HEK293 (cell line): ENCODE data around the gene MMP24.
A peak's percentile ranks its signal among the peaks of the same experiment; 100 is the strongest.

Experiments
- CTCF ChIA-PET: fragments of 350-600 bp; formaldehyde crosslinking; extraction: SDS; loops from one replicate; lab custom pipeline; 2021; ENCODE audit warnings: antibody characterized with exemption; lab: Yijun Ruan, JAX
- POLR2A ChIA-PET: fragments of 300-600 bp; formaldehyde crosslinking; extraction: SDS; loops from one replicate; lab custom pipeline; 2020; ENCODE audit warnings: antibody characterized with exemption, inconsistent platforms; lab: Yijun Ruan, JAX
- H3K27ac ChIP-seq: fragments of 200-500 bp; sonication (Bioruptor generic); 2 replicates; pipeline ENCODE4 v1.5.1; 2014; ENCODE audit warnings: low read depth, low read length, control low read depth, inconsistent platforms; ENCODE audit errors: extremely low read depth
- H3K36me3 ChIP-seq, 2 experiments: fragments of 200-500 bp in 1 of 2; sonication (Bioruptor generic) in 1 of 2; 1 replicate in 1 of 2; 2 replicates in 1 of 2; pipeline ENCODE4 v1.5.1; 2014 to 2017; ENCODE audit warnings: inconsistent platforms in 2 of 2, low read length in 2 of 2; ENCODE audit not compliant: control insufficient read depth in 2 of 2, insufficient read depth in 1 of 2
- H3K4me1 ChIP-seq: fragments of 200-500 bp; sonication (Bioruptor generic); 2 replicates; pipeline ENCODE4 v1.5.1; 2014; ENCODE audit warnings: mild to moderate bottlenecking, low read length, inconsistent platforms; ENCODE audit not compliant: control insufficient read depth, insufficient read depth
- H3K4me3 ChIP-seq: 2 replicates; pipeline ENCODE4 v1.5.1; 2011; ENCODE audit warnings: low read depth, mild to moderate bottlenecking, control low read depth, low read length, moderate library complexity
- H3K9me3 ChIP-seq: fragments of 200-500 bp; sonication (Bioruptor generic); 2 replicates; pipeline ENCODE4 v1.5.1; 2014; ENCODE audit warnings: low read depth, low read length, inconsistent platforms; ENCODE audit not compliant: control insufficient read depth, insufficient read depth
- HOXD13 ChIP-seq: sonication (generic); formaldehyde crosslinking; IDR thresholded peaks from 2 replicates; pipeline ENCODE4 v1.8.0; 2022; ENCODE audit warnings: missing genetic modification reagents, borderline replicate concordance
- IKZF3 ChIP-seq: fragments of 450-650 bp; IDR thresholded peaks from 2 replicates; pipeline ENCODE4 v1.5.0; 2018; ENCODE audit warnings: missing biosample characterization, mild to moderate bottlenecking, missing genetic modification characterization, moderate library complexity
- KLF9 ChIP-seq: fragments of 450-650 bp; formaldehyde crosslinking; IDR thresholded peaks from 2 replicates; pipeline ENCODE4 v1.5.1; 2016; ENCODE audit warnings: missing biosample characterization, missing genetic modification characterization, low read depth
- OVOL3 ChIP-seq: fragments of 450-650 bp; formaldehyde crosslinking; IDR thresholded peaks from 2 replicates; pipeline ENCODE4 v1.5.1; 2016; ENCODE audit warnings: missing biosample characterization, missing genetic modification characterization
- PRDM1 ChIP-seq: fragments of 450-650 bp; formaldehyde crosslinking; IDR thresholded peaks from 2 replicates; pipeline ENCODE4; 2016; ENCODE audit warnings: missing biosample characterization, missing genetic modification characterization
- SP3 ChIP-seq: fragments of 450-650 bp; formaldehyde crosslinking; IDR thresholded peaks from 2 replicates; pipeline ENCODE4 v1.5.1; 2016; ENCODE audit warnings: missing biosample characterization, missing genetic modification characterization
- ZFP69B ChIP-seq: fragments of 450-650 bp; formaldehyde crosslinking; IDR thresholded peaks from 2 replicates; pipeline ENCODE4 v1.5.1; 2016; ENCODE audit warnings: missing biosample characterization, missing genetic modification characterization
- ZNF169 ChIP-seq: fragments of 450-650 bp; formaldehyde crosslinking; IDR thresholded peaks from 2 replicates; pipeline ENCODE4 v1.5.1; 2016; ENCODE audit warnings: missing biosample characterization, missing genetic modification characterization
- ZNF175 ChIP-seq: fragments of 450-650 bp; formaldehyde crosslinking; IDR thresholded peaks from 2 replicates; pipeline ENCODE4 v1.5.1; 2016; ENCODE audit warnings: missing biosample characterization, missing genetic modification characterization
- ZNF221 ChIP-seq: fragments of 450-650 bp; formaldehyde crosslinking; IDR thresholded peaks from 2 replicates; pipeline ENCODE4 v1.5.1; 2017; ENCODE audit warnings: missing biosample characterization, missing genetic modification characterization, borderline replicate concordance
- ZNF248 ChIP-seq: fragments of 450-650 bp; formaldehyde crosslinking; IDR thresholded peaks from 2 replicates; pipeline ENCODE4 v1.5.1; 2017; ENCODE audit warnings: missing biosample characterization, missing genetic modification characterization
- ZNF37A ChIP-seq: fragments of 450-650 bp; IDR thresholded peaks from 2 replicates; pipeline ENCODE4 v1.5.1; 2018; ENCODE audit warnings: missing biosample characterization, missing genetic modification characterization
- ZNF416 ChIP-seq: fragments of 450-650 bp; formaldehyde crosslinking; IDR thresholded peaks from 2 replicates; pipeline ENCODE4 v1.5.1; 2016; ENCODE audit warnings: missing biosample characterization, missing genetic modification characterization
- ZNF521 ChIP-seq: fragments of 450-650 bp; formaldehyde crosslinking; IDR thresholded peaks from 2 replicates; pipeline ENCODE4 v1.5.1; 2017; ENCODE audit warnings: missing biosample characterization, mild to moderate bottlenecking, missing genetic modification characterization
- ZNF585B ChIP-seq: fragments of 450-650 bp; formaldehyde crosslinking; IDR thresholded peaks from 2 replicates; pipeline ENCODE4 v1.5.1; 2016; ENCODE audit warnings: missing biosample characterization, missing genetic modification characterization
- ZNF621 ChIP-seq: fragments of 450-650 bp; formaldehyde crosslinking; IDR thresholded peaks from 2 replicates; pipeline ENCODE4 v1.5.1; 2017; ENCODE audit warnings: missing biosample characterization, missing genetic modification characterization
- ZNF654 ChIP-seq: fragments of 450-650 bp; formaldehyde crosslinking; IDR thresholded peaks from 2 replicates; pipeline ENCODE4 v1.5.1; 2016; ENCODE audit warnings: low read depth, missing biosample characterization, missing genetic modification characterization
- ZNF670 ChIP-seq: fragments of 450-650 bp; formaldehyde crosslinking; IDR thresholded peaks from 2 replicates; pipeline ENCODE4 v1.5.1; 2016; ENCODE audit warnings: missing biosample characterization, missing genetic modification characterization, low read depth
- ZNF76 ChIP-seq: fragments of 450-650 bp; formaldehyde crosslinking; IDR thresholded peaks from 2 replicates; pipeline ENCODE4; 2016; ENCODE audit warnings: low read depth, missing biosample characterization, missing genetic modification characterization, borderline replicate concordance
- ZNF830 ChIP-seq: fragments of 450-650 bp; IDR thresholded peaks from 2 replicates; pipeline ENCODE4 v1.5.0; 2018; ENCODE audit warnings: missing biosample characterization, missing genetic modification characterization, low read depth, mild to moderate bottlenecking, moderate library complexity
- ZSCAN16 ChIP-seq: fragments of 450-650 bp; formaldehyde crosslinking; IDR thresholded peaks from 2 replicates; pipeline ENCODE4 v1.5.1; 2016; ENCODE audit warnings: missing biosample characterization, missing genetic modification characterization
- ZXDB ChIP-seq: fragments of 450-650 bp; formaldehyde crosslinking; IDR thresholded peaks from 2 replicates; pipeline ENCODE4 v1.5.1; 2016; ENCODE audit warnings: missing biosample characterization, missing genetic modification characterization
- TF ChIP-seq, protein P1 (sequence below): fragments of 450-650 bp; IDR thresholded peaks from 2 replicates; pipeline ENCODE4 v1.5.1; 2018; ENCODE audit warnings: missing biosample characterization, missing genetic modification characterization
- TF ChIP-seq, protein P2 (sequence below): fragments of 450-650 bp; formaldehyde crosslinking; IDR thresholded peaks from 2 replicates; pipeline ENCODE4 v1.5.1; 2016; ENCODE audit warnings: missing biosample characterization, missing genetic modification characterization
- TF ChIP-seq, protein P3 (sequence below): fragments of 450-650 bp; formaldehyde crosslinking; IDR thresholded peaks from 2 replicates; pipeline ENCODE4 v1.5.1; 2017; ENCODE audit warnings: missing biosample characterization, mild to moderate bottlenecking, missing genetic modification characterization, moderate library complexity
- TF ChIP-seq, protein P4 (sequence below): fragments of 450-650 bp; IDR thresholded peaks from 2 replicates; pipeline ENCODE4 v1.5.1; 2018; ENCODE audit warnings: missing biosample characterization, mild to moderate bottlenecking, missing genetic modification characterization
- TF ChIP-seq, protein P5 (sequence below): fragments of 450-650 bp; formaldehyde crosslinking; IDR thresholded peaks from 2 replicates; pipeline ENCODE4 v1.5.1; 2016; ENCODE audit warnings: missing biosample characterization, missing genetic modification characterization

Gene MMP24

DNA sequence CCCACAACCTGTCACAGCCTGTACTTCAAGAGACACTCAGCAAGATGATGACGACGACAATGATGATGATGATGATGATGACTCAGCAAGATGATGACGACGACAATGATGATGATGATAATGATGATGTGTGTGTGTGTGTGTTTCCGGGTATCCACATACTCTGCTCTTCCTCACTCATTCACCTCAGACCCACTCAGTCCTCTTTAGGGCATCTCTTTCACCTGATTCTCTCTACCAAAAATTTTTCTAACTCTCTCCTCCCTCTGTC is 59.3 kb downstream of the MMP24 start (continued):
- TF ChIP-seq, protein P1, sequence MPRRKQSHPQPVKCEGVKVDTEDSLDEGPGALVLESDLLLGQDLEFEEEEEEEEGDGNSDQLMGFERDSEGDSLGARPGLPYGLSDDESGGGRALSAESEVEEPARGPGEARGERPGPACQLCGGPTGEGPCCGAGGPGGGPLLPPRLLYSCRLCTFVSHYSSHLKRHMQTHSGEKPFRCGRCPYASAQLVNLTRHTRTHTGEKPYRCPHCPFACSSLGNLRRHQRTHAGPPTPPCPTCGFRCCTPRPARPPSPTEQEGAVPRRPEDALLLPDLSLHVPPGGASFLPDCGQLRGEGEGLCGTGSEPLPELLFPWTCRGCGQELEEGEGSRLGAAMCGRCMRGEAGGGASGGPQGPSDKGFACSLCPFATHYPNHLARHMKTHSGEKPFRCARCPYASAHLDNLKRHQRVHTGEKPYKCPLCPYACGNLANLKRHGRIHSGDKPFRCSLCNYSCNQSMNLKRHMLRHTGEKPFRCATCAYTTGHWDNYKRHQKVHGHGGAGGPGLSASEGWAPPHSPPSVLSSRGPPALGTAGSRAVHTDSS (tag by site-specific recombination) = peak; percentile 95
- TF ChIP-seq, protein P2, sequence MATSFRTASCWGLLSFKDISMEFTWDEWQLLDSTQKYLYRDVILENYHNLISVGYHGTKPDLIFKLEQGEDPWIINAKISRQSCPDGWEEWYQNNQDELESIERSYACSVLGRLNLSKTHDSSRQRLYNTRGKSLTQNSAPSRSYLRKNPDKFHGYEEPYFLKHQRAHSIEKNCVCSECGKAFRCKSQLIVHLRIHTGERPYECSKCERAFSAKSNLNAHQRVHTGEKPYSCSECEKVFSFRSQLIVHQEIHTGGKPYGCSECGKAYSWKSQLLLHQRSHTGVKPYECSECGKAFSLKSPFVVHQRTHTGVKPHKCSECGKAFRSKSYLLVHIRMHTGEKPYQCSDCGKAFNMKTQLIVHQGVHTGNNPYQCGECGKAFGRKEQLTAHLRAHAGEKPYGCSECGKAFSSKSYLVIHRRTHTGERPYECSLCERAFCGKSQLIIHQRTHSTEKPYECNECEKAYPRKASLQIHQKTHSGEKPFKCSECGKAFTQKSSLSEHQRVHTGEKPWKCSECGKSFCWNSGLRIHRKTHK (tag by site-specific recombination) = 0 out of 2 replicates have a peak, but pooled peaks have one; percentile 10
- 0 out of 2 replicates have a peak, but pooled peaks have one; percentile 29 for TF ChIP-seq ZNF76 (tag by site-specific recombination)
- 0 out of 2 replicates have a peak, but pooled peaks have one; percentile 8 for TF ChIP-seq PRDM1 (tag by site-specific recombination)
- TF ChIP-seq ZNF621 (tag by site-specific recombination) = peak; percentile 77; the same call in 1 of the 2 replicates

DNA sequence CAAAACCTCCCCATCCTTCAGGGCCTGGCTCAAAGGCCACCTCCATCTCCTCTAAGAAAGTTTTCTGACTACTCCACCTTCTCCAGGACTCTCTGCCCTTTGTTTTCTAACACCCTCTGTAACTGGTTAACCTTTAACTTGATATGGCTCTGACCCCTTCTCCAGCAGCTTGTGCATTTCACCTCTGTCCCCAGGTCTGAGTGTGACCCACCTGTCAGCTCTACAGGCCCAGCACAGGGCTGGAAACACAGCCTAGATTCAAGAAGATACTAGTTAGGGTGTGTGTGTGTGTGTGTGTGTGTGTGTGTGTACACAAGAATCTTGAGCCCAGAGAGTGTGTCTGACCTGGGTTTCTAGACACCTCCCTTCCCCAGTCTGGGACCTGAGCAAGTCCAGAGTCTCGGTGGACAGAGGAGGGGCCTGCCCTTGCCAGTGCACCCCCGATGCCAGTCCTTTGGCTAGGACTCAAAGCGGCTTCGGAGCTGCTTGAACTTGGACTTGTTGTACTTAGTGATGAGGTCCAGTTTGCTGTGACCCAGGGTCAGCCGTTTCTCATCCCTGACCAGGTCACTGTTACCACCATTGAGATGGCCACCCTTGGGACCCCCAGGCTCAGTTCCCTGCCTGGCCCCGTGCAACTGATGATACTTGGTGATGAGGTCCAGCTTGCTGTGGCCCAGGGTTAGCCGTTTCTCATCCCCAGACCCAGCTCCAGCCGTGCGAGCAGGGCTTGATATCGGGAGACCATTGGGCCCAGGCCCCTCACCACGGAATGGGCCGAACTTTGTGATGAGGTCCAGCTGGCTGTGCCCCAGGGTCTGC is 59.8 kb downstream of the MMP24 start:
- Histone ChIP-seq H3K36me3 (peaks cover 9 to 20% of the 10 kb centered on the region in 2 experiments; a peak in 2 of 3 replicates), H3K4me1 (no peaks in the 10 kb centered on the region), H3K27ac (no peak overlapping the region), H3K9me3 (no peaks in the 10 kb centered on the region), H3K4me3 (no peak overlapping the region)
- ChIA-PET CTCF (interaction anchor here (1.1 kb wide), 1 partner anchor 17 kb away, joined by 3 read pairs; no protein-coding TSS in a partner anchor), POLR2A (no interaction called here)
- TF ChIP-seq ZNF37A (tag by site-specific recombination) (no peak), PRDM1 (tag by site-specific recombination) (0 out of 2 replicates have a peak, but pooled peaks have one; percentile 2), HOXD13 (CRISPR knock-in tag) (no peak), ZNF175 (tag by site-specific recombination) (no peak), ZNF621 (tag by site-specific recombination) (no peak), ZNF830 (tag by site-specific recombination) (no peak), SP3 (no peak), ZSCAN16 (no peak), ZNF654 (tag by site-specific recombination) (no peak), ZFP69B (tag by site-specific recombination) (0 out of 2 replicates have a peak, but pooled peaks have one; percentile 1), KLF9 (tag by site-specific recombination) (no peak), ZNF585B (no peak), ZNF221 (tag by site-specific recombination) (no peak), ZNF248 (tag by site-specific recombination) (no peak)
- TF ChIP-seq, protein P3, sequence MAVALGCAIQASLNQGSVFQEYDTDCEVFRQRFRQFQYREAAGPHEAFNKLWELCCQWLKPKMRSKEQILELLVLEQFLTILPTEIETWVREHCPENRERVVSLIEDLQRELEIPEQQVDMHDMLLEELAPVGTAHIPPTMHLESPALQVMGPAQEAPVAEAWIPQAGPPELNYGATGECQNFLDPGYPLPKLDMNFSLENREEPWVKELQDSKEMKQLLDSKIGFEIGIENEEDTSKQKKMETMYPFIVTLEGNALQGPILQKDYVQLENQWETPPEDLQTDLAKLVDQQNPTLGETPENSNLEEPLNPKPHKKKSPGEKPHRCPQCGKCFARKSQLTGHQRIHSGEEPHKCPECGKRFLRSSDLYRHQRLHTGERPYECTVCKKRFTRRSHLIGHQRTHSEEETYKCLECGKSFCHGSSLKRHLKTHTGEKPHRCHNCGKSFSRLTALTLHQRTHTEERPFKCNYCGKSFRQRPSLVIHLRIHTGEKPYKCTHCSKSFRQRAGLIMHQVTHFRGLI = no peak

DNA sequence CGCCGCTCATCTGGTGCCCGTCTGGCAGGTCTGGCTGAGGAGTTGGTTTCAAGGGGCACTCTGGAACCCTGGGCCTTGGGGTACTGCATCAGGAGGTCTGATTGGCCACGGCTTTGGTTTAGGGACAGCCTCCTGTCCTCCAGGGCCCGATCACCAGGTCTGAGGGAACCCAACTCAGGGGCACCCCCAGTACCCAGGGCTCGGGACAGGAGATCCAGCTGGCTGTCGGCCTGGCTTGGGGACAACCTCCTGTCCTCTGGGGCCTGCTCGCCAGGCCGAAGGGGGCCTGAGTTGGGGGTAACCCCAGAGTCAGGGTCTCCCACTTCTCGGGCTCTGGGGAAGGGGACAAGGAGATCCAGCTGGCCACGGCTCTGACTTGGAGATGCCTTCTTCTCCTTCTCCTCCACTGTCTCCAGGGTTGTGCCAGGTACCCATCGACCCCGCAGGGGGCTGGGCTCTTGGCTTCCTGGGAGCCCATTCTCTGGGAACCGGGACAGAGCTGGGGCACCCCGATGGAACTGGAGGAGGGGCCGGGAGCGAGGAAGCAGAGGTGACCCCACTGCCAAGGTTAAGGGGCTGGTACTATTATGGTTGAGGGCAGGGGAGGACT is 60.5 kb downstream of the MMP24 start:
- Histone ChIP-seq H3K36me3 (peaks cover 8 to 13% of the 10 kb centered on the region in 2 experiments; a peak in 2 of 3 replicates), H3K27ac (no peak overlapping the region), H3K9me3 (no peaks in the 10 kb centered on the region), H3K4me1 (no peaks in the 10 kb centered on the region), H3K4me3 (no peak overlapping the region)
- CTCF ChIA-PET = interaction anchor here (1.1 kb wide), 1 partner anchor 16 kb away, joined by 3 read pairs; no protein-coding TSS in a partner anchor
- POLR2A ChIA-PET = no interaction called here
- TF ChIP-seq OVOL3 (tag by site-specific recombination) (no peak), ZXDB (tag by site-specific recombination) (no peak), ZNF221 (tag by site-specific recombination) (no peak), ZNF416 (tag by site-specific recombination) (no peak), ZNF169 (tag by site-specific recombination) (no peak), IKZF3 (no peak), ZNF521 (no peak), ZNF670 (no peak)
- TF ChIP-seq, protein P4, sequence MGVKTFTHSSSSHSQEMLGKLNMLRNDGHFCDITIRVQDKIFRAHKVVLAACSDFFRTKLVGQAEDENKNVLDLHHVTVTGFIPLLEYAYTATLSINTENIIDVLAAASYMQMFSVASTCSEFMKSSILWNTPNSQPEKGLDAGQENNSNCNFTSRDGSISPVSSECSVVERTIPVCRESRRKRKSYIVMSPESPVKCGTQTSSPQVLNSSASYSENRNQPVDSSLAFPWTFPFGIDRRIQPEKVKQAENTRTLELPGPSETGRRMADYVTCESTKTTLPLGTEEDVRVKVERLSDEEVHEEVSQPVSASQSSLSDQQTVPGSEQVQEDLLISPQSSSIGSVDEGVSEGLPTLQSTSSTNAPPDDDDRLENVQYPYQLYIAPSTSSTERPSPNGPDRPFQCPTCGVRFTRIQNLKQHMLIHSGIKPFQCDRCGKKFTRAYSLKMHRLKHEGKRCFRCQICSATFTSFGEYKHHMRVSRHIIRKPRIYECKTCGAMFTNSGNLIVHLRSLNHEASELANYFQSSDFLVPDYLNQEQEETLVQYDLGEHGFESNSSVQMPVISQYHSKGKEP (tag by site-specific recombination) = no peak
- TF ChIP-seq, protein P5, sequence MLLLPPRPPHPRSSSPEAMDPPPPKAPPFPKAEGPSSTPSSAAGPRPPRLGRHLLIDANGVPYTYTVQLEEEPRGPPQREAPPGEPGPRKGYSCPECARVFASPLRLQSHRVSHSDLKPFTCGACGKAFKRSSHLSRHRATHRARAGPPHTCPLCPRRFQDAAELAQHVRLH (tag by site-specific recombination) = no peak
